Omental fat pad (tissue), 4 donors: ENCODE data around the gene FBH1. TPM values are rescaled to one million over a fixed set of nuclear protein-coding genes. Genes with fewer than 3 reads are reported as not detected.

ENCODE experiments used
- ATAC-seq: fragments of 150-250 bp; one replicate; pipeline ENCODE4 v1.9.1; 2016; ENCODE audit warnings: mild to moderate bottlenecking, moderate library complexity; ENCODE audit not compliant: low FRiP score
- DNase-seq: peaks from one replicate; pipeline ENCODE4 v3.0.0-alpha.2; 2019; ENCODE audit warnings: low spot score
- total RNA-seq, 4 donors: library from RNA; depleted of rRNA; stranded (reverse); fragments of >200 nt; gene quantifications; one replicate each; pipeline ENCODE4 v1.1.0, GENCODE V29; 2016
- TF ChIP-seq, protein P1 (sequence below), 3 donors: fragments of 450-650 bp; IDR thresholded peaks; one replicate each; pipeline ENCODE4 v1.5.1; 2016 to 2017; ENCODE audit warnings: antibody characterized with exemption in 3 of 3, mild to moderate bottlenecking in 3 of 3, moderate library complexity in 2 of 3

The FBH1 gene
- total RNA-seq, 4 donors from 2014 or later: 79.2 to 129 (median 81.4) TPM

DNA sequence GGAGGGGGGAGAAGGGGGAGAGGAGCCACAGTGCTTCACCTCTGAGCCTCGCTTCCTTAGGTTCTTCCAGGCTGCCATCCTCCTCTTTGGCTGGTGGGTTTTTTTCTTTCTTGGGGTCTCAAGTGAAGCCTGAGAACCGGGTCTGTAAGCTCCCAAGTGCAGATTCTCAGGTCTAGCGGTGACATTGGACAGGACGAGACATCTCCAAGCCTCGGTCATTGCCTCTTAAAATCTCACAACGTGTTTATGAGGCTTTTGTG, 88.1 kb downstream of the FBH1 start:
- ATAC-seq: no peak
- TF ChIP-seq, protein P1, sequence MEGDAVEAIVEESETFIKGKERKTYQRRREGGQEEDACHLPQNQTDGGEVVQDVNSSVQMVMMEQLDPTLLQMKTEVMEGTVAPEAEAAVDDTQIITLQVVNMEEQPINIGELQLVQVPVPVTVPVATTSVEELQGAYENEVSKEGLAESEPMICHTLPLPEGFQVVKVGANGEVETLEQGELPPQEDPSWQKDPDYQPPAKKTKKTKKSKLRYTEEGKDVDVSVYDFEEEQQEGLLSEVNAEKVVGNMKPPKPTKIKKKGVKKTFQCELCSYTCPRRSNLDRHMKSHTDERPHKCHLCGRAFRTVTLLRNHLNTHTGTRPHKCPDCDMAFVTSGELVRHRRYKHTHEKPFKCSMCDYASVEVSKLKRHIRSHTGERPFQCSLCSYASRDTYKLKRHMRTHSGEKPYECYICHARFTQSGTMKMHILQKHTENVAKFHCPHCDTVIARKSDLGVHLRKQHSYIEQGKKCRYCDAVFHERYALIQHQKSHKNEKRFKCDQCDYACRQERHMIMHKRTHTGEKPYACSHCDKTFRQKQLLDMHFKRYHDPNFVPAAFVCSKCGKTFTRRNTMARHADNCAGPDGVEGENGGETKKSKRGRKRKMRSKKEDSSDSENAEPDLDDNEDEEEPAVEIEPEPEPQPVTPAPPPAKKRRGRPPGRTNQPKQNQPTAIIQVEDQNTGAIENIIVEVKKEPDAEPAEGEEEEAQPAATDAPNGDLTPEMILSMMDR (IDR thresholded peaks at IDR 0.05): no peak
- no peak for DNase-seq

DNA sequence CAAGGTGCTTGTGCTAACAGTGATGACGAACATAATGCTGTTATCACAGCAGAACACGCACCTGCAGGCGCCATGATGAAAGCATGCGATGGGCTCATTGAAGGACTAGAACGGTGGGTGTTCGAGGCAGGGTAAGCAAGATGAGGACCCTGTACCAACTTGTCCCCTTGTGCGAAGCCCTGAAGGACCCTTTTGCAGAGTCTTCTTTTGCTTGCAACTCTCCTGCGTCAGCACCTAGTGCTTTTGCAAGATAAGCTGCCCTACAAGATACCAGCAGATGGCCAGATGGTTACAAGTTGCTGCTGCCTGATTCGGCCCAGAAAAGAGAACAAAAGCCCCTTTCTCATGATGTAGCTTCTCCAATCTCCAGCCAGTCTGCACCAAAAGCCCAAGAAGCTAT, 91.5 kb downstream of the FBH1 start:
- ATAC-seq (no peak), DNase-seq (no peak)
- TF ChIP-seq, protein P1 (IDR thresholded peaks at IDR 0.05): no peak

DNA sequence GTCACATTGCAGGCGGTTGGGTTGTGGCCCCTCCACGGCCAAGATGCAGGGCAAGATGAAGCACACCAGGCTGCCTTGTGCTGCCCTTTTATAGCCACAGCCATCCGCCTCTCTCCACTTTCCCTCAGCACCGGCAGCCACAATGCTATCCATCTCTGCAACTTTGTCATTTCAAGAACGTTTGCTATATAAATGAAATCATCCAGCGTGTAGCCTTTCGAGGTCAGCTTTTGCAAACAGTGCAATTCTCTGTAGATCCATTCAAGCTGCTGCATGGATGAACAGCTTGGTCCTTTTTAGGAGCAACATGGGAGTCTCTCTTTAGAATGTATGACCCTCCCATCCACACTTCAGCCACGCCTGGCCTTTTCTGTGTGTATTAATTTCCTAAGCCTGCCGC, 93.7 kb downstream of the FBH1 start:
- ATAC-seq (no peak), DNase-seq (no peak)
- TF ChIP-seq, protein P1 (IDR thresholded peaks at IDR 0.05): no peak

DNA sequence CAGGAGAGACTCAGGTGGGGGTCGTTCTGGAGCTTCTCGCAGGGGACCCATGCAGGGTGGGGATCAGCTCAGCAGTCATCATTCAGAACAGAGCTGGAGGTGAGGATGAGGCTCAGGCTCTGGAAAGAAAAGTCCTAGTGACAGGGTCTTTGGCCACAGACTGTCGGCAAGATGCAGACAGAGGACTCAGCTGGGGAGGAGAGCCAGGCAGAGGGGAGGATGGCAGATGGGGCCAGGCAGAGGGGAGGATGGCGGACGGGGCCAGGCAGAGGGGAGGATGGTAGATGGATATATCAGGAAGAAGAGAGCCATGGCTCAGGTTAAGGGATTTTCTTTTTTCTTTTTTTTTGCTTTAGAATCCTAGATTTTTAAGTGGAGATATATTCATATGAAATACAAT, 95.0 kb downstream of the FBH1 start:
- TF ChIP-seq, protein P1 (IDR thresholded peaks at IDR 0.05): no peak
- ATAC-seq (no peak), DNase-seq (no peak)

Other genes starting within 250 kb of the FBH1 start
- 10 to 100 TPM; 15.0 to 46.5 (median 16.9) TPM for gene ASB13, start 223.6 kb upstream of the FBH1 start, total RNA-seq
- gene TASOR2, start 205.4 kb upstream of the FBH1 start, total RNA-seq: 100 to 1,000 TPM in 1 of 4 donors, 10 to 100 TPM in 3; 54.5 to 185 (median 81.9) TPM
- 100 to 1,000 TPM; 215 to 263 (median 248) TPM for gene GDI2, start 76.8 kb upstream of the FBH1 start, total RNA-seq
- gene ANKRD16, start 350 bp upstream of the FBH1 start, total RNA-seq: 1 to 10 TPM; 4.1 to 8.7 (median 5.8) TPM
- 10 to 100 TPM; 18.7 to 71.6 (median 26.8) TPM for gene IL15RA, start 87.3 kb downstream of the FBH1 start, total RNA-seq
- 10 to 100 TPM in 1 of 4 donors, 1 to 10 TPM in 2, under 1 TPM in 1; 0.69 to 25.0 (median 7.1) TPM for gene IL2RA, start 172.1 kb downstream of the FBH1 start, total RNA-seq
- gene RBM17, start 198.8 kb downstream of the FBH1 start, total RNA-seq: 10 to 100 TPM; 58.2 to 97.9 (median 80.0) TPM